Esophagus (tissue), 2 donors: ENCODE results near the gene HLCS. TPM values are rescaled to one million over a fixed set of nuclear protein-coding genes. Genes with fewer than 3 reads are reported as not detected.
A peak's percentile ranks its signal among the peaks of the same experiment; 100 is the strongest.

Experiments used
- H3K27ac ChIP-seq, 2 donors: one replicate each; pipeline ENCODE4 v1.5.1; 2013; ENCODE audit warnings: low read depth in 2 of 2, mild to moderate bottlenecking in 2 of 2, inconsistent platforms in 1 of 2, low read length in 1 of 2, moderate library complexity in 1 of 2
- H3K27me3 ChIP-seq, 2 donors: one replicate each; pipeline ENCODE4 v1.6.1; 2013; ENCODE audit warnings: low read length in 2 of 2, control low read depth in 1 of 2, mild to moderate bottlenecking in 1 of 2; ENCODE audit not compliant: insufficient read depth in 2 of 2, control insufficient read depth in 1 of 2
- H3K36me3 ChIP-seq, 2 donors: one replicate each; pipeline ENCODE4 v1.6.1; 2013; ENCODE audit warnings: low read length in 1 of 2; ENCODE audit not compliant: control insufficient read depth in 2 of 2, insufficient read depth in 2 of 2
- H3K4me1 ChIP-seq, 2 donors: one replicate each; pipeline ENCODE4 v1.6.1; 2013; ENCODE audit warnings: low read length in 1 of 2; ENCODE audit not compliant: control insufficient read depth in 2 of 2, insufficient read depth in 2 of 2
- H3K4me3 ChIP-seq, 2 donors: one replicate each; pipeline ENCODE4 v1.5.1; 2013; ENCODE audit warnings: low read length in 2 of 2, mild to moderate bottlenecking in 2 of 2, low read depth in 1 of 2, moderate library complexity in 1 of 2
- H3K9me3 ChIP-seq, 2 donors: one replicate each; pipeline ENCODE4 v1.6.1; 2013; ENCODE audit warnings: mild to moderate bottlenecking in 2 of 2, low read depth in 1 of 2, low read length in 1 of 2, moderate library complexity in 1 of 2; ENCODE audit not compliant: control insufficient read depth in 2 of 2, insufficient read depth in 1 of 2
- WGBS, 2 donors: extraction: QIAGEN DNeasy Blood & Tissue Kit; methylation state at CpG; one replicate each; pipeline ENCODE4 v1.1.7; 2013; 5-methylcytosine and 5-hydroxymethylcytosine counted together
- polyA plus RNA-seq, 2 donors: library from polyadenylated mRNA; stranded (reverse); fragments of 200-250 nt; gene quantifications; one replicate each; pipeline ENCODE4 v1.2.3, GENCODE V29; 2013
- donor health status: healthy with polysubstance abuse.
- donor health status: Bipolar disorder and iron deficiency.

The HLCS gene
- polyA plus RNA-seq, 2 donors: 3.9 to 4.8 TPM

DNA sequence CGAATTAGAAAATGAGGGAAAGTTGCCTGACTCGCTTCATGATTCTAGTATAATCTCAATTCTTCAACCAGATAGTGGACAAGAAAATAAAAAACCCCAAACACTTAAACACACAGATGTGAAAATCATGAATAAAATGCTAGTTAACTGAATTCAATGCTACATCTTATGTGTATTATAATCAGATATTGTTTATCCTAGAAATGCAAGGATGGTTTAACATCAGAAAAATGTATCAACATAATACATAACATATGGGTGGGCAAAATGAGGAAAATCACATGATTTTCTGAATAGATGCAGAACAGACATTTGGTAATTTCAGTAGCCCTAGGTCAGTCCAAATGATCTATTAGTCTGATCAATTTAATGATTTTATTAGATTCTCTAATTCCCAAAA lies 170.4 kb downstream of the HLCS start:
- H3K27me3 ChIP-seq: no peaks in the 10 kb centered on the region
- H3K4me3 ChIP-seq: no peak overlapping the region

DNA sequence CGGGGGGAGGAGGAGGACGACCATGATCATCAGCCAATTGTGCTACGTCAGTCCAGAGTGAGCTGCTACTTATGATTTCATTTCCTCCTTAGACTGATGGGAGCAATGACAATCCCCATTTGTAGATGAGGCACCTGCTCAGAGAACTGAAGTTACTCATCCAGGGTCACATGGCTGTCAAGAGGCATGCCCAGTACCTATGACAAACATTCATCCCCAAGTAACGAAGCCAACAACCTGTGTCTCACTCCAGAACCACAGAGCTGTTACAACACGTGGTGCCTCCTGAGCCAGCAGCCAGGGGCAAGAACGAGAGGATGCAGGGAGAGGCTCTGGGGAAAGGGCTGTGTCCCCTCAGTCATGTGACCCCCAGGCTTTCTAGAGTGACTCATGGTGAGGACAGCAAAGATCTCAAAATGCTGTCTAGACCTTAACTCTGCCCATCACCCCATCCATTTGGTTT lies 173.9 kb downstream of the HLCS start:
- Histone ChIP-seq H3K4me3 (no peak overlapping the region), H3K4me1 (peaks cover 0 to 10% of the 10 kb centered on the region in 2 donors), H3K9me3 (peaks cover 0 to 2% of the 10 kb centered on the region in 2 donors), H3K36me3 (no peaks in the 10 kb centered on the region), H3K27ac (peak overlapping the region in 1 of 2 donors; percentile 50), H3K27me3 (no peaks in the 10 kb centered on the region)
- 47 to 85% methylated on average over 6 of the region's 6 CpGs for WGBS, 2 donors

More for the DNA sequence above, 170.4 kb downstream of the HLCS start:
- Histone ChIP-seq H3K4me1 (peaks cover 0 to 4% of the 10 kb centered on the region in 2 donors), H3K36me3 (no peaks in the 10 kb centered on the region), H3K27ac (no peak overlapping the region), H3K9me3 (peaks cover 0 to 2% of the 10 kb centered on the region in 2 donors)
- WGBS, 2 donors: 91% methylated on average over 2 of the region's 2 CpGs

DNA sequence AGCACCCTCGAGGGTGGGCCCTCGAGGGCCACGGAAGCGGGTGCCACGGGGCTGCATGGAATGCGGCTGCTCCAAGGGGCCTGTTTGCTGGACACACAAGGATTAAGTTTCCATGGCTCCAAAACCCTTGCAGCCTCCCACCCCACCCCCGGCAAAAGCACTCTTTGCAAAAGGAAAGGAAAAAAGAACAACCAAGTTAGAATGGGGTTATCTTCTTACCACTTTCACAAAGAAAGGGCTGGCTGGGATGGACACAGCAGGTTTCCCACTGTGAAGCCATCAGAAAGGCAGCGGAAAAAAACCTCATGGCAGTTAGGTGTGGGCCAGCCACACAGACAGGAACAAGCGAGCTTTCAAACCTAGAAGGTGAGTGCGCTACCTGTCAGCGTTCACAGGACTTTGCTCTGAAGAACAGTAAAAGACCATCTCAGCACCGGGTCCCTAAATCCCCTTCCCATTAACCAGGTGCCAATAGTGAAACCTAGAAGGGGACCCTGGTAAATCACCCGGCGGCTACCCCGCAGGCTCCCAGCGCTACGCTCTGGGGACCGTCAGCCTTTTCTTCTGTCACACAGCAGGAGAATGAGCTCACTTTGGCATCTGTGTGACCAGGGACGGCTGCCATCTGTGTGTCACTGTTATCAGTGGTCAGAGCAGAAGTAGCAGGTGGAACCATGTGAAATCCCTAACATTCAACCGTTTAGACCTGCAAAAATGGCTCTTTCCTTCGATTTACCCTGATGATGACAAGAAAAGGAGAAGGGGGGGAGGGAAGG lies 174.6 kb downstream of the HLCS start:
- peaks cover 0 to 10% of the 10 kb centered on the region in 2 donors for H3K4me1 ChIP-seq

DNA sequence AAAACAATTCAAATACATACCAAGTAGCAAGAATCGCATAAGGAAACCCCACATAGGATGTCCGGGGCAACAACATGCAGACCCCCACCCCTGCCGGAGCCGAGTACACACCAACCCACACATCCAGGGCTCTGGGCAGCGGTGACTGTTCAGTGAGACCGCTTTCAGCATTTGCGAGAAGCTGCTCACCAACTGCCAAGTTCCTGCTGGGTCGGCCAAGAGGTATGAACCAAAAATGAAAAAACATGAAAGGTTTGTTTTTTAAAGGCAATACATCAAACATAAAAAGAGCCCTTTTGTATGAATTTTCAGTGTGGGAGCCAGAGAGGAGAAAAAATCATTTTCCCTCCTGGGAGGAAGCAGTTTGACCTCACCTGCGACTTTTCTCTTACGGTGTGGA lies 175.3 kb downstream of the HLCS start:
- H3K4me1 ChIP-seq: peaks cover 0 to 10% of the 10 kb centered on the region in 2 donors
- H3K36me3 ChIP-seq: no peaks in the 10 kb centered on the region
- peak overlapping the region; percentile 30 to 77 for H3K27ac ChIP-seq
- 58 to 63% methylated on average over 10 of the region's 10 CpGs for WGBS, 2 donors
- H3K27me3 ChIP-seq: no peaks in the 10 kb centered on the region
- H3K4me3 ChIP-seq: peak overlapping the region in 1 of 2 donors; percentile 26
- no peaks in the 10 kb centered on the region for H3K9me3 ChIP-seq

More for the DNA sequence above, 174.6 kb downstream of the HLCS start:
- peak overlapping the region in 1 of 2 donors; percentile 50 for H3K27ac ChIP-seq
- no peaks in the 10 kb centered on the region for H3K36me3 ChIP-seq
- H3K9me3 ChIP-seq: peaks cover 0 to 2% of the 10 kb centered on the region in 2 donors
- no peak overlapping the region for H3K4me3 ChIP-seq
- H3K27me3 ChIP-seq: no peaks in the 10 kb centered on the region
- 79 to 81% methylated on average over 21 of the region's 21 CpGs for WGBS, 2 donors

DNA sequence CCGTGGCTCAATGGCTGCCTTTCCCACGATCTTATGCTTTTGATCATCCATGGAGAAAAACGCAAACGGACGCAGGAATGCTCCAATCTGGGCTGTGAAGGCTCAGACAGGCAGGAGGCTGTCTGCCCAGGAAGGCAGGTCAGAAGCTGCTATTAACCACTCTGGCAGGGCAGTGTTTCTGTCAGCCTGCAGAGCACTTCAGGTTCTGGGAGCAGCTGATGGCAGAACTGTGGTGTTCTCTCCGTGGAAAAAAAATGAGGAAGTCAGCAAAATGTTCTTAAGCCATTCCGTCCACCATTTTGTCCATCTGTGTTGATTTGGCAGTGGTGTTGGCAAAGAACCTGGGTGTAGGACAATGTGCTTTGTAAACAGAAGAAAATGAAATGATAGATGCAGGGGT lies 175.9 kb downstream of the HLCS start:
- WGBS, 2 donors: 49 to 76% methylated on average over 7 of the region's 7 CpGs
- H3K4me3 ChIP-seq: peak overlapping the region in 1 of 2 donors; percentile 26

DNA sequence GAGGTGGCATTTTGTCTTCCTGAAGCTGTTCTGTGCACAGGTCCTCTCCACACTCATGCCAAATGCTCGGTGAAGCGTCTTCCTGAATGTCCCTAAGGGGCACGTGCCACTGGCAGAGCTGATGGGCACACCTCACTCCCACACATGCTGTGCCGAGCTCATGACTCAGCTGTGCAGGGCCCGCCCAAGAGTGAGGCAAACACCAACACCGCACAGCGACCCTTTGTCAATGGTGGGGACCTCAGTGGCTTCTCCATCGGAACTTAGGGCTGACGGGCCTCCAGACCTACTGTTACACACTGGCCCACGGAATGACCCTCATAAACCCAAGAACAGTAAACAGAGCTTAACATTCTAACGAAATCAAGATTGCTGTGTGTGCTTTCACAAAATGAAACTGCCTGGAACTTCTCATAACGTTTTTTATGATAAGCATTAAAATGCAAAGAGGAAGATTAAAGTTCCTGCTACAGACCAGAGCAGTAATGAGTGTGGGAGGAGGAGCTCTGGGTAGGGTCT lies 178.3 kb downstream of the HLCS start:
- Histone ChIP-seq H3K36me3 (no peaks in the 10 kb centered on the region), H3K27me3 (no peaks in the 10 kb centered on the region), H3K9me3 (no peaks in the 10 kb centered on the region), H3K27ac (no peak overlapping the region), H3K4me1 (peaks cover 3 to 16% of the 10 kb centered on the region in 2 donors), H3K4me3 (peak overlapping the region in 1 of 2 donors; percentile 16)
- WGBS, 2 donors: 54 to 57% methylated on average over 12 of the region's 12 CpGs

More for the DNA sequence above, 175.9 kb downstream of the HLCS start:
- peak overlapping the region; percentile 30 to 69 for H3K27ac ChIP-seq
- H3K36me3 ChIP-seq: no peaks in the 10 kb centered on the region
- H3K4me1 ChIP-seq: peaks cover 0 to 10% of the 10 kb centered on the region in 2 donors
- no peaks in the 10 kb centered on the region for H3K27me3 ChIP-seq
- no peaks in the 10 kb centered on the region for H3K9me3 ChIP-seq

DNA sequence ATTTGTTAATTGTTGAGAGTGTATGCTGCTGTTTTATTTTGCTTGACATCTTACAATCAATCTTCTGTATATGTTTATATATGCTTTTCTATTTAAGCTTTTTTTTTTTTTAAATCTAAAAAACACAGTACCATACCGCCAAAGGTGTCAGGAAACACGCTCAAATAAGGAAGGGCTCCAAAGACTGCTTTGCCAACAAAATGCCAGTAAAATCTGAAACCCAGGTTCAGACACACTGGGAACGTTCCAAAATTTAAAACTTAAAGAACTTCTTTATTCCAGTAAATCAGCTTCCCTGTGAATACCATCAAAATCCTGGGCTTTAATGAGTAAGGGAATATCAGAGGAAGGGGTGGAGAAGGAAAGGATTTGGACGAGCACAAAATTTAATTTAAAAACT lies 180.3 kb downstream of the HLCS start:
- Histone ChIP-seq H3K27ac (no peak overlapping the region), H3K4me1 (peaks cover 3 to 12% of the 10 kb centered on the region in 2 donors), H3K27me3 (no peaks in the 10 kb centered on the region), H3K36me3 (no peaks in the 10 kb centered on the region), H3K9me3 (no peaks in the 10 kb centered on the region), H3K4me3 (no peak overlapping the region)
- 77 to 81% methylated on average over 4 of the region's 4 CpGs for WGBS, 2 donors

DNA sequence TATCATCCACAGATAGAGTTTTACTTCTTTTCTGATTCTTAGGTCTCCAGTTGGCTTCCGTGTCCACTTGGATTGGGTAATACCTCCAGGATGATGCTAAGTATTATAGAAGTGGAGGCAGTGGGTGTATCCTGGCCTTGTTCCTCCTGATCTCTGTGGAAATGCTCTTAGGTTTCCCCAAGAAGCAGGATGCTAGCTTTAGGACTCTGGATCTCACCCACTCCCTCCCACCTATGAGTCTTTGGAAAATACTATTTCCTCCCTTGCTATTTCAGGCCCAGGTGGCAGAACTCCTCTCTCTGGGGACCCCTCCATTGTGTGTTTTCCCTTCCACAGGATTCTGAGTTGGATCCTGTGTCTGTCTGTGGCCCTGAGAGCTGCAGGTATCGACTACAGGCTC lies 180.9 kb downstream of the HLCS start:
- Histone ChIP-seq H3K27me3 (no peaks in the 10 kb centered on the region), H3K4me3 (no peak overlapping the region), H3K9me3 (no peaks in the 10 kb centered on the region), H3K4me1 (peaks cover 3 to 12% of the 10 kb centered on the region in 2 donors), H3K27ac (no peak overlapping the region), H3K36me3 (no peaks in the 10 kb centered on the region)
- WGBS, 2 donors: 69 to 75% methylated on average over 2 of the region's 2 CpGs

DNA sequence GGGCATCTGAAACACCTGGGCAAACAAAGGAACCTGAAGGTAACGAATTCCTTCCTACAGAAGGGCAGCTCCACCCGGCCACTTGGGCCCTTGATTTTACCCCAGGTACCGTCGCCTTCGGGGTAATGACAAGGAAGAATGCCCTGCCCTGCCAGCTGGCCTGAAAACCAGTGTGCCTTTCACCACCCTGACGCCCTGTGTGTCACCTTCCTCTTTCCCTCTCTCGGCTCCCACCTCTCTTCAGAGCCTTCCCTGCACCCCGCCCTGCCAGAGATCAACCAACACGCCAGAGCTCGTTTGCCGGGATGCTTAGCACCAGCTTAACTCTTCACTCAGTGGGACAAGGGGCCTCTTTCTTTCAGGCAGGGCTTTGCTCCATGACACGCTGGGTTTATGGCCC lies 181.5 kb downstream of the HLCS start:
- Histone ChIP-seq H3K27ac (peak overlapping the region; percentile 66 to 78), H3K27me3 (no peaks in the 10 kb centered on the region), H3K4me1 (peaks cover 3 to 12% of the 10 kb centered on the region in 2 donors), H3K36me3 (no peaks in the 10 kb centered on the region), H3K4me3 (no peak overlapping the region), H3K9me3 (no peaks in the 10 kb centered on the region)
- WGBS, 2 donors: 61 to 71% methylated on average over 12 of the region's 12 CpGs
